Glomerular endothelial cell (primary cell): ENCODE data around the gene HMGCL. TPM values are rescaled to one million over a fixed set of nuclear protein-coding genes. Genes with fewer than 3 reads are reported as not detected.

ENCODE experiments used
- DNase-seq: peaks from one replicate; pipeline ENCODE4 v3.0.0-alpha.2; 2011; ENCODE audit warnings: low read depth, low spot score; ENCODE audit errors: extremely low read depth
- total RNA-seq: library from RNA; depleted of rRNA; stranded (reverse); fragments of >200 nt; gene quantifications from 2 replicates; pipeline ENCODE4 v1.2.3, GENCODE V29; 2015

The HMGCL gene
- total RNA-seq, 1 donor from 2014 or later: 40.4 TPM

DNA sequence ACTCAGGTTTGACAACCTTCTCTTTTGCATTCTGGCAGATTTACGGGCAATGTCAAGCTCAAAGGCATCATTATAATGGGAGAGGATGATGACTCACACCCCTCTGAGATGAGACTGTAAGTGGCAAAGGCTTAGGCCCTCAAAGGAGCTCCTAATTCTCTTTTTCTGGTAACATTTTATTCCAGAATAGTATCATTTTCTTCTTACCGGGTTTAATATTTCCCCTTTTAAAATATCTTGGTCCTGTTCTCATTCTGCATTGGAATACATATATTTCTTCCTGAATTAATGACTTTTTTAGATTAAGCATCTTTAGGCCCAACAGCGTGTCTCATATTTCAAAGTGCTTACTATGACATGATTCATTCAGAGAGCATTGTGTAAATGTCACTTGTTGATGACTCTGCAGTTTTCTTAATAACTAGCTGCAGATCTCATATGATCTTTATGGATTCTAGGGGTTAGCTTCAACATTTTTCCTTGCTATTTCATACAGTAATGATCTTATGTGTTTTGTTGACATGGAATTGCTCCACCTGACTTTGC, 45.3 kb downstream of the HMGCL start:
- DNase-seq: no peak

DNA sequence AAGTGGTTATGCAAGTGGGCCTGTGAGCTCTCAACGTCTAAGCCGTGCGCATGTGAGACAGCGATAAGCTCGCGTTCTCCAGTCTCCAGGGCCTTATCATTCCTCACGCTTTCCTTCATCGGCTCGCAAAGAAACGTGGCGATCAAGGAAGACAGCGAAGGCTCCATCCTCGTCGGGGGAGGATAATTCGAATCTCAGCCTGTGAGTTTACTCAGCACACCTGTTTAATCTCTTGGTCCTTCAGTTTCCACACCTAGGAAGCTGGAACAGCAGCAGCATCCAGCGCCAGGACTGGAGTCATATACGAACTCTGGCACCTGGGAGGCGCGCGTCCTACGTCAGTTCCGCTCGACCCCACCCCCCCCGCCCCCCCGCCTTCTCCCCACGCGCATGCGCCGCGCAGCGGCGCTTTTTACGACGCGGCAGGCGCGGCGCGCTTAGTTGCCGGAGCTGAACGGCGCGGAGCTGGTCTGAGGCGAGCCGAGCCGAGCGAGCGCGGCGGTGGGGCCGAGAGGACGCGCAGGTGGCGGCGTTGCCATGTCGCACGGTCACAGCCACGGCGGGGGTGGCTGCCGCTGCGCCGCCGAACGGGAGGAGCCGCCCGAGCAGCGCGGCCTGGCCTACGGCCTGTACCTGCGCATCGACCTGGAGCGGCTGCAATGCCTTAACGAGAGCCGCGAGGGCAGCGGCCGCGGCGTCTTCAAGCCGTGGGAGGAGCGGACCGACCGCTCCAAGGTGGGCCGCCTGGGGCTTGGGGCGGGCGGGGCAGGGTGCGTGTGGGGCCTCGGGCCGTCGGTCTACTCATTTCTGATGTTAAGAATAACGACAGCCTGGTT, 47.0 kb downstream of the HMGCL start, which contains the start of gene PITHD1:
TSS of gene PITHD1 (plus strand) at position 440 of the 836 bp plus-strand sequence. CDS start at position 538, 98 bp downstream.
- no peak for DNase-seq

DNA sequence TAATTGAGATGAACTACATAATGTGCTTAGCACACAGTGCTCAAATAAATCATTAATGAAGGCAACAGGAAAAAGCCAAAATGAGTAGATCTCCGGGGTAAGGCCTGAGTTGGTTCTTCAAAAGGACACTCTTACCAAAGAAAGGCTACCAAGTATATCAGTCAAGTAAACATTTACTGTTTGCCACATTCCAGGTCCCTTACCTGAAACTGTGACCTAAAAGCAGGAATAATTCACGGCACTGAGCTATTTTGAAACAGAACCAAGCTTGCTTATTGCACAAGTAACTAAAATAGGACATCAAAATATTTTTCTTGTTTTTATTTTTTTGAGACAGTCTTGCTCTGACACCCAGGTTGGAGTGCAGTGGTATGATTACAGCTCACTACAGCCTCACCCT, 49.0 kb downstream of the HMGCL start:
- no peak for DNase-seq

DNA sequence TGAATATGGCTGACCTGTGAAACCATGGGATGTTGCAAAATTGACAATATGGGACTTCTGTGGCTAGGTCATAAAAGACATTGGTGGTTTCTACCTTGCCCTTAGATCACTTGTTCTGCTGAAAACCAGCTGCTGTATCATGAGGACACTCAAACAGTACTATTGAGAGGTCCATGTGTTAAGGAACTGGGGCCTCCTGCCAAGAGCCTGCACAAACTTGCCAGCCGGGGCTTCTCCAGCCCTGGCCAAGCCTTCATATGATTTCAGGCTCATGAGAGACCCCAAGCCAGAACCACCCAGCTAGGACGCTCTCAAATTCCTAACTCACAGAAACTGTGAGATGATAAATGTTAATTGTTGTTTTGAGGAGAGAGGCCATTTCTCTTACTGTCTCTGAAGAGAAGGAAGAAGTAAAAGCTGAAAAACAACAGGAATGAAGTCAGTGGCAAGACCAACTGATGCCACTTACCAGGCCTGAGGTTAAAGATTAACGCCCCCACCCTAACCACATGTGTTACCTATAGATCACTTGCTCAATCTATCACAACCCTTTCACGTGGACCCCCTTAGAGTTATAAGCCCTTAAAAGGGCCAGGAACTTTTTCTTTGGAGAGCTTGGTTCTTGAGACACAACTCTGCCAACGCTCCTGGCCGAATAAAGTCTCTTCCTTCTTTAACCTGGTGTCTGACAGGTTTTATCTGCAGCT, 50.9 kb downstream of the HMGCL start:
- DNase-seq: no peak

DNA sequence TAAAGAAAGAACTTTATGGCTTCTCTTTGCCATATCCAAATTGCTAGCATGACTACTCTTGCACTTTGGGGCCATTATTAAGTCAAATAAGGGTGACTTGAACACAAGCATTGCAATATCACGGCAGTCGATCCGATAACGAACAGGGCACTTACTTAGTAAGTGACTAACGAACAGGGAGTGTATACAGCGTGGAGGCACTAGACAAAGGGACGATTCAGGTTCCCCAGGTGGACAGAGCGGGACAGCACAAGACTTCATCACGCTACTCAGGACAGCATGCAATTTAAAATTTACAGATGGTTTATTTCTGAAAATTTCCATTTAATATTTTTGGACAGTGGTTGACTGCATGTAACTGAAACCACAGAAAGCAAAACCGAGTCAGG, 52.4 kb downstream of the HMGCL start:
- no peak for DNase-seq

DNA sequence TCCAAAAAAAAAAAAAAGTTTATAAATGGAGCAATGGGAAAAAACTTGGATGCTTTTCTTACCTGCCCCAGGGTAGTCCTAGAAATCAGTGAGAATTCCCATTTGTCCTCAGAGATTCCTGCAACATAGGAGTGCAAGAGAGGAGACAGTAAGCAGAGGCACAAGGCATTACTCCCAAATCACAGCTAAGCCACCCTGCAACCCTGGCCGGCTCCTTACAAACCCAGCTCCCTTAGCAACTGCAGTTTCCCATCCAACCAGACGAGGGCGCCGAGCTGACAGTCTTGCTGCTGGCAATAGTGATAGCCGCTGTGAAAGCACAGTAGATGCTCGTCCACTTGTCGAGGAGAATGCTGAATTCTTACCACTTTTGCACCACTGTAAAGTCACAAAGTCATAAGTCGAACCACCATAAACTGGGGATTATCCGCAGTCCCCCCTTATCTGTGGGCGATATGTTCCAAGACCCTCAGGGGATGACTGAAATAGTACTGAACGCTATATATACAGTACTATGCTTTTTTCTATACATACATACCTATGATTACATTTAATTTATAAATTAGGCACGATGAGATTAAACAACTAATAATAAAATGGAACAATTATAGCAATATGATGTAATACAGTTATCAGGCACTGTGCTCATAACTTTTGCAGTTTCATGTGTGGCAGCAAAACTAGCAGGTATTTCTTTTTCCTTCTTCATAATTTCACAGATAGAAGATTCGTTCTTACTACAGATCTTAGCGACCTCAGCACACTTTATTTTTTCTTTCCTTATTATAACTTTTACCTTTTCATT, 53.0 kb downstream of the HMGCL start:
- DNase-seq: peak; percentile 47

DNA sequence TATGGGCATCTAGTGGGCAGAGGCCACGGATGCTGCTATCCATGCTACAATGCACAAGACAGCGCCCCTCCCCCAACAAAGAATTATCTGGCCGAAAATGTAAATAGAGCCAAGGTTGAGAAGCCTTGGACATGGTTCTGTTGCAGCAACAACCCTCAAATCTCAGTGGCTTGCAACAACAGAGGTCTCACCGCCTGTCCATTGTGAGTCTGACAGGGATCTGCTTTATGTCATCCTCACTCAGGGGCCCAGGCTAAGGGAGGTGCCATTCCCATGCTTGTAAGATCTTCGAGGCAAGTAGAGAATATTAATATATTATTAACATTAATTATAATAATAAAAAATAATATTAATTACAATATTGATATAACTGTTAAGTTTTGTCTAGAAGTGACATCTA, 56.5 kb downstream of the HMGCL start:
- no peak for DNase-seq

DNA sequence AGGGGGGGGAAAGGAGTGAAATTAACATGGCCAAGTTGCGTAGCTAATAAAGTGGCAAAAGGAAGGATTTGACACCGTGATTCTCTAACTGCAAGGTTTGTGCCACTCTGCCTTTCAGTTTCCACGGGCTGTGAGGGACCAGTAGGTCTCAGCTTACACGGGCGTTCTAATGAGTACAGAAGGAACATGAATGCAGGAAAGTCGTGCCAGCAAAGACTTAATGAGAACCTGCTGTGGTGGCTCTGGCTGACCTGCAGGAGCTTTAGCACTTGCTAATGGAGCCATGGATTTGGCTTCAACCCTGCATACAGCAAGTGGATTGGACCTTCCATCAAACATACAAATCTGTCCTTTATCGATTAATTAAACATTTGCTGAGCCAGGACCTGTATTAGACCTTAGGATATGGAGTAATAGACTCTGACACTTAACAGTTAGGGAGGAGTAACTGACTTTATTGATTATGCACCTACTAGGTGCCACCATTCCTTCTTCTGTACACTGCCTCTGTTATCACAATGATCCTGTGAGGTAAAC, 62.1 kb downstream of the HMGCL start:
- no peak for DNase-seq

DNA sequence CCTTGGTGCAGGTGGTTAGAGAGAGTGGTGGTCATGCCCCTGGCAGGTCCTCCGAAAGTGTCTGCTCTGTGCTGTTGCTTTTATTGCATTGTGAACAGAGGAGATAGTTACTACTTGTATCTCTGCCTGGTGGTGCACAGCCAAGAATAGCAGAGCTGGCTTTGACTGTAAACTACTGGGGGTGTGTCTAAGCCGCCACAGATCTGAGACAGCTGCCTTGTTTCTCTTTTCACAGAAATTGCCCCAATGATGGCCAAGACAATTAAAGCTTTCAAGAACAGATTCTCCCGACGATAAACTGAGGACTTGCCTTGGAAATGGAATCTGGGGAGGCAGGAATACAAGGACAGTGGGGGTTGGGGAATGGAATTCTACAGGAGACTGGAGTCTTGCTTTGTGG, 66.0 kb downstream of the HMGCL start:
- DNase-seq: no peak

DNA sequence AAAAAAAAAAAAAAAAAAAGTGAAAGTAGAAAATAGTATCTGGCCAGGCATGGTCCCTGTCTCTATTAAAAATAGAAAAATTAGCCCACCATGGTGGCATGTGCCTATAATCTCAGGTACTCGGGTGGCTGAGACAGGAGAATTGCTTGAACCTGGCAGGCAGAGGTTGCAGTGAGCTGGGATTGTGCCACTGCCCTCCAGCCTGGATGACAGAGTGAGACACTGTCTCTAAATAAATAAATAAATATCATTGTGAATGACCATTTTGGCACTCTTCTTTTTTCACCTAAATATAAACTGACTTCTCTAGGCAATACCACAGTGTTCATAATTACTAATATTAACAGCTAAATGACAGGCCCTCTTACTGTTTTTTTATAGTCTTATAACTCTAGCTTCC, 67.4 kb downstream of the HMGCL start:
- no peak for DNase-seq

DNA sequence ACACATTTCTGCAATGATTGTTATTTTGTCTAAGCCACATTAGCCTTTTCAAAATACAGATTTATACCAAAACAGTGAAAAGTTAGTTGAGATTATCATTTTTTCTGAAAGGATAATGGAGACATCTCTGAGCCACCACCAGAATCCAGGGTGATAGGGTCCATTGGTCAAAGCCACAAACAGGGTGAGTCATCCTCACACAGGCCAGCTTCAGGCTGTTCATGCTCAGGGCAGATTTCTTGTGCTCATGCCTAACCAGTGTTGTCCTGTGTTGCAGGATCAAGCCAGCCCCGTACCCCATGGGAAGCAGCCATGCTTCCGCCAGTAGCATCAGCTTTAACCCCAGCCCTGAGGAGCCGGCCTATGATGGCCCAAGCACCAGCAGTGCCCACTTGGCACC, 68.6 kb downstream of the HMGCL start:
- DNase-seq: no peak

DNA sequence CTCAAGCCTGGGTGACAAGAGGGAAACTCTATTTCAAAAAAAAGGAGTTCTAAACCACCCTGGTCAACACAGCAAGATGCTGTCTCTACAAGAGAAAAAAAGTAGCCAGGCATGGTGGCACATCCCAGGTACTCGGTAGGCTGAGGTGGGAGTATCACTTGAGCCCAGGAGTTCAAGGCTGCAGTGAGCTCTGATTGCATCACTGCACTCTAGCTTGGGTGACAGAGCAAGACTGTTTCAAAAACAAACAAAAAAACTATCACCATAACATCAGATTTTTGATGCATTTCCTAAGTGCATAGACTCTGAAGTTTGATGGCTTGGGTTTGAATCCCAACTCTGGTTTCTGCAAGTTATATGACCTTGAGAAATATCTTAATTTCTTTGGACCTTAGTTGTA, 72.3 kb downstream of the HMGCL start:
- DNase-seq: no peak

Other genes starting within 250 kb of the HMGCL start
- gene RPL11, start 133.6 kb downstream of the HMGCL start, total RNA-seq: 834 and 1,078 TPM in 2 replicates
- 40.2 and 49.4 TPM in 2 replicates for gene ELOA, start 82.0 kb downstream of the HMGCL start, total RNA-seq
- 27.6 and 48.2 TPM in 2 replicates for gene PITHD1, start 47.0 kb downstream of the HMGCL start, total RNA-seq
- gene LYPLA2, start 34.3 kb downstream of the HMGCL start, total RNA-seq: 123 and 161 TPM in 2 replicates
- 60.6 and 82.0 TPM in 2 replicates for gene GALE, start 24.7 kb downstream of the HMGCL start, total RNA-seq
- gene FUCA1, start 42.9 kb upstream of the HMGCL start, total RNA-seq: 20.5 and 36.1 TPM in 2 replicates
- gene CNR2, start 87.9 kb upstream of the HMGCL start, total RNA-seq: not detected in 2 replicates
- 61.1 and 68.1 TPM in 2 replicates for gene PNRC2, start 134.4 kb upstream of the HMGCL start, total RNA-seq
- gene SRSF10, start 154.9 kb upstream of the HMGCL start, total RNA-seq: 72.3 and 76.3 TPM in 2 replicates